HepG2 (cell line): ENCODE results near the gene RORC. TPM values are rescaled to one million over a fixed set of nuclear protein-coding genes. Genes with fewer than 3 reads are reported as not detected.

Experiments
- CREB1 ChIP-seq, 2 experiments: fragments of 450-650 bp in 1 of 2; IDR thresholded peaks; 2 replicates each; pipeline ENCODE4 v1.6.1; 2016 to 2017; ENCODE audit warnings: control low read depth in 1 of 2, mild to moderate bottlenecking in 1 of 2, missing compliant biosample characterization in 1 of 2, missing genetic modification characterization in 1 of 2
- MATR3 ChIP-seq: sonication (generic); formaldehyde crosslinking; IDR thresholded peaks from 2 replicates; pipeline ENCODE4 v1.4.0; 2020; ENCODE audit warnings: missing genetic modification reagents
- MIER3 ChIP-seq: IDR thresholded peaks from 2 replicates; pipeline ENCODE4 v1.6.1; 2016; ENCODE audit warnings: missing compliant biosample characterization, borderline replicate concordance
- MIXL1 ChIP-seq: IDR thresholded peaks from 2 replicates; pipeline ENCODE4 v1.6.1; 2016
- NFE2L1 ChIP-seq: sonication (generic); formaldehyde crosslinking; IDR thresholded peaks from 2 replicates; pipeline ENCODE4 v1.4.0; 2020; ENCODE audit warnings: missing genetic modification reagents, mild to moderate bottlenecking, borderline replicate concordance
- NFIC ChIP-seq: IDR thresholded peaks from 2 replicates; pipeline ENCODE4 v1.6.1; 2012; ENCODE audit warnings: mild to moderate bottlenecking, low read length, inconsistent platforms
- NONO ChIP-seq, 2 experiments: fragments of 450-650 bp in 1 of 2; sonication (generic) in 1 of 2; formaldehyde crosslinking in 1 of 2; IDR thresholded peaks in 1 of 2; conservative IDR thresholded peaks in 1 of 2; 2 replicates each; pipeline versions ENCODE4 v1.6.1 to v1.8.0; 2017 to 2022; ENCODE audit warnings: mild to moderate bottlenecking in 1 of 2, missing genetic modification reagents in 1 of 2, moderate library complexity in 1 of 2
- PTBP1 ChIP-seq: fragments of 200-400 bp; formaldehyde crosslinking; IDR thresholded peaks from 2 replicates; pipeline ENCODE4 v1.6.1; 2018; ENCODE audit warnings: low read length, low read depth; ENCODE audit not compliant: poor library complexity, severe bottlenecking
- SATB2 ChIP-seq: sonication (generic); formaldehyde crosslinking; IDR thresholded peaks from 2 replicates; pipeline ENCODE4 v1.5.0; 2020; ENCODE audit warnings: missing genetic modification reagents
- SMAD1 ChIP-seq: sonication (generic); formaldehyde crosslinking; IDR thresholded peaks from 2 replicates; pipeline ENCODE4 v1.4.0; 2020; ENCODE audit warnings: missing genetic modification reagents, low read depth, mild to moderate bottlenecking, borderline replicate concordance
- STAT5B ChIP-seq: sonication (generic); formaldehyde crosslinking; IDR thresholded peaks from 2 replicates; pipeline ENCODE4 v1.4.0; 2020; ENCODE audit warnings: missing genetic modification reagents
- ZBTB44 ChIP-seq: sonication (generic); formaldehyde crosslinking; IDR thresholded peaks from 2 replicates; pipeline ENCODE4 v1.4.0; 2020; ENCODE audit warnings: missing genetic modification reagents
- ZBTB7B ChIP-seq: sonication (generic); formaldehyde crosslinking; IDR thresholded peaks from 2 replicates; pipeline ENCODE4 v1.4.0; 2020; ENCODE audit warnings: missing genetic modification reagents
- ZFAT ChIP-seq: sonication (generic); formaldehyde crosslinking; conservative IDR thresholded peaks from 2 replicates; pipeline ENCODE4 v1.8.1; 2023; ENCODE audit warnings: missing genetic modification reagents, inconsistent platforms
- ZNF138 ChIP-seq: sonication (generic); formaldehyde crosslinking; IDR thresholded peaks from 2 replicates; pipeline ENCODE4 v1.5.0; 2020; ENCODE audit warnings: mild to moderate bottlenecking, low read depth, missing genetic modification reagents
- ZNF296 ChIP-seq: sonication (generic); formaldehyde crosslinking; conservative IDR thresholded peaks from 2 replicates; pipeline ENCODE4 v1.5.0; 2020; ENCODE audit warnings: mild to moderate bottlenecking, missing genetic modification reagents
- ZNF431 ChIP-seq: sonication (generic); formaldehyde crosslinking; IDR thresholded peaks from 2 replicates; pipeline ENCODE4 v1.9.0; 2022; ENCODE audit warnings: missing genetic modification reagents, low read depth, mild to moderate bottlenecking, borderline replicate concordance
- ZNF546 ChIP-seq: sonication (generic); formaldehyde crosslinking; conservative IDR thresholded peaks from 2 replicates; pipeline ENCODE4 v1.8.1; 2023; ENCODE audit warnings: mild to moderate bottlenecking, missing genetic modification reagents
- ZNF678 ChIP-seq: sonication (generic); formaldehyde crosslinking; IDR thresholded peaks from 2 replicates; pipeline ENCODE4 v1.4.0; 2020; ENCODE audit warnings: mild to moderate bottlenecking, missing genetic modification reagents
- ZNF761 ChIP-seq: sonication (generic); formaldehyde crosslinking; conservative IDR thresholded peaks from 2 replicates; pipeline ENCODE4 v1.4.0; 2020; ENCODE audit warnings: mild to moderate bottlenecking, missing genetic modification reagents
- ZNF777 ChIP-seq: sonication (generic); formaldehyde crosslinking; IDR thresholded peaks from 2 replicates; pipeline ENCODE4 v1.4.0; 2020; ENCODE audit warnings: missing genetic modification reagents
- ZNF792 ChIP-seq: IDR thresholded peaks from 2 replicates; pipeline ENCODE4 v1.6.1; 2016
- polyA plus RNA-seq, 8 experiments: library from polyadenylated mRNA; depleted of rRNA in 3 of 8; stranded (reverse) in 7 of 8; unstranded in 1 of 8; fragments of >200 nt; fragmentation: Illumina TruSeq in 4 of 8; extraction: Trizol in 4 of 8; gene quantifications; 2 replicates each; pipeline versions ENCODE4 v1.2.1 to v1.2.3, GENCODE V29; 2011 to 2016; ENCODE audit warnings: low read depth in 4 of 8, missing spikeins in 1 of 8, mixed read lengths in 1 of 8; ENCODE audit not compliant: insufficient read depth in 1 of 8
- total RNA-seq, 5 experiments: library from RNA; depleted of rRNA; stranded (reverse); fragments of >200 nt; fragmentation: Illumina TruSeq; extraction: Trizol; gene quantifications; 2 replicates each; pipeline ENCODE4 v1.2.3, GENCODE V29; 2016; ENCODE audit warnings: low read depth in 1 of 5
- TF ChIP-seq, protein P1 (sequence below): sonication (generic); formaldehyde crosslinking; IDR thresholded peaks from 2 replicates; pipeline ENCODE4 v1.5.0; 2020; ENCODE audit warnings: mild to moderate bottlenecking, missing genetic modification reagents
- TF ChIP-seq, protein P2 (sequence below): sonication (generic); formaldehyde crosslinking; IDR thresholded peaks from 2 replicates; pipeline ENCODE4 v1.4.0; 2020; ENCODE audit warnings: missing genetic modification reagents

Gene RORC
- total and polyA plus RNA-seq, 2 of the 13 experiments (the other 11 are each of a cell fraction or from before 2014, with no cell fraction given): 2.5 to 6.5 TPM

- no peak for TF ChIP-seq ZNF546 (CRISPR knock-in tag)
- TF ChIP-seq ZFAT (CRISPR knock-in tag): no peak
- no peak for TF ChIP-seq ZBTB7B (CRISPR knock-in tag)
- TF ChIP-seq NONO (IDR thresholded peaks at IDR 0.05): no peak
- TF ChIP-seq NONO (CRISPR knock-in tag; conservative IDR thresholded peaks at IDR 0.05): no peak
- no peak for TF ChIP-seq NFIC
- TF ChIP-seq SMAD1 (CRISPR knock-in tag): no peak
- TF ChIP-seq CREB1 (IDR thresholded peaks at IDR 0.05): no peak
- no peak for TF ChIP-seq CREB1 (CRISPR knock-in tag; IDR thresholded peaks at IDR 0.05)
- TF ChIP-seq ZNF138 (CRISPR knock-in tag): no peak
- no peak for TF ChIP-seq ZNF296 (CRISPR knock-in tag)
- TF ChIP-seq ZNF678 (CRISPR knock-in tag): no peak
- TF ChIP-seq ZNF777 (CRISPR knock-in tag): no peak
- no peak for TF ChIP-seq ZBTB44 (CRISPR knock-in tag)
- TF ChIP-seq MIXL1 (CRISPR knock-in tag): no peak
- no peak for TF ChIP-seq STAT5B (CRISPR knock-in tag)
- TF ChIP-seq ZNF792 (CRISPR knock-in tag): peak; percentile 14; the same call in 1 of the 2 replicates
- no peak for TF ChIP-seq MIER3 (CRISPR knock-in tag)
- TF ChIP-seq SATB2: no peak
- TF ChIP-seq ZNF761: no peak
- TF ChIP-seq NFE2L1 (CRISPR knock-in tag): no peak
- TF ChIP-seq MATR3 (CRISPR knock-in tag): no peak
- no peak for TF ChIP-seq ZNF431 (CRISPR knock-in tag)
- TF ChIP-seq, protein P1, sequence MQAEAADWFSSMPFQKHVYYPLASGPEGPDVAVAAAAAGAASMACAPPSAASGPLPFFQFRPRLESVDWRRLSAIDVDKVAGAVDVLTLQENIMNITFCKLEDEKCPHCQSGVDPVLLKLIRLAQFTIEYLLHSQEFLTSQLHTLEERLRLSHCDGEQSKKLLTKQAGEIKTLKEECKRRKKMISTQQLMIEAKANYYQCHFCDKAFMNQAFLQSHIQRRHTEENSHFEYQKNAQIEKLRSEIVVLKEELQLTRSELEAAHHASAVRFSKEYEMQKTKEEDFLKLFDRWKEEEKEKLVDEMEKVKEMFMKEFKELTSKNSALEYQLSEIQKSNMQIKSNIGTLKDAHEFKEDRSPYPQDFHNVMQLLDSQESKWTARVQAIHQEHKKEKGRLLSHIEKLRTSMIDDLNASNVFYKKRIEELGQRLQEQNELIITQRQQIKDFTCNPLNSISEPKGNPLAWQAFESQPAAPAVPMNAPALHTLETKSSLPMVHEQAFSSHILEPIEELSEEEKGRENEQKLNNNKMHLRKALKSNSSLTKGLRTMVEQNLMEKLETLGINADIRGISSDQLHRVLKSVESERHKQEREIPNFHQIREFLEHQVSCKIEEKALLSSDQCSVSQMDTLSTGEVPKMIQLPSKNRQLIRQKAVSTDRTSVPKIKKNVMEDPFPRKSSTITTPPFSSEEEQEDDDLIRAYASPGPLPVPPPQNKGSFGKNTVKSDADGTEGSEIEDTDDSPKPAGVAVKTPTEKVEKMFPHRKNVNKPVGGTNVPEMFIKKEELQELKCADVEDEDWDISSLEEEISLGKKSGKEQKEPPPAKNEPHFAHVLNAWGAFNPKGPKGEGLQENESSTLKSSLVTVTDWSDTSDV (CRISPR knock-in tag): 0 out of 2 replicates have a peak, but pooled peaks have one; percentile 79
- TF ChIP-seq, protein P2, sequence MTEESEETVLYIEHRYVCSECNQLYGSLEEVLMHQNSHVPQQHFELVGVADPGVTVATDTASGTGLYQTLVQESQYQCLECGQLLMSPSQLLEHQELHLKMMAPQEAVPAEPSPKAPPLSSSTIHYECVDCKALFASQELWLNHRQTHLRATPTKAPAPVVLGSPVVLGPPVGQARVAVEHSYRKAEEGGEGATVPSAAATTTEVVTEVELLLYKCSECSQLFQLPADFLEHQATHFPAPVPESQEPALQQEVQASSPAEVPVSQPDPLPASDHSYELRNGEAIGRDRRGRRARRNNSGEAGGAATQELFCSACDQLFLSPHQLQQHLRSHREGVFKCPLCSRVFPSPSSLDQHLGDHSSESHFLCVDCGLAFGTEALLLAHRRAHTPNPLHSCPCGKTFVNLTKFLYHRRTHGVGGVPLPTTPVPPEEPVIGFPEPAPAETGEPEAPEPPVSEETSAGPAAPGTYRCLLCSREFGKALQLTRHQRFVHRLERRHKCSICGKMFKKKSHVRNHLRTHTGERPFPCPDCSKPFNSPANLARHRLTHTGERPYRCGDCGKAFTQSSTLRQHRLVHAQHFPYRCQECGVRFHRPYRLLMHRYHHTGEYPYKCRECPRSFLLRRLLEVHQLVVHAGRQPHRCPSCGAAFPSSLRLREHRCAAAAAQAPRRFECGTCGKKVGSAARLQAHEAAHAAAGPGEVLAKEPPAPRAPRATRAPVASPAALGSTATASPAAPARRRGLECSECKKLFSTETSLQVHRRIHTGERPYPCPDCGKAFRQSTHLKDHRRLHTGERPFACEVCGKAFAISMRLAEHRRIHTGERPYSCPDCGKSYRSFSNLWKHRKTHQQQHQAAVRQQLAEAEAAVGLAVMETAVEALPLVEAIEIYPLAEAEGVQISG (CRISPR knock-in tag): no peak
- TF ChIP-seq PTBP1: no peak
These were observed 8.1 kb upstream of the RORC start, which contains the start of gene C2CD4D (continued) for GRCh38 chr1:151839457-151840403.
